Measurements from ENCODE around the gene PPIB. TPM values are rescaled to one million over a fixed set of nuclear protein-coding genes. Genes with fewer than 3 reads are reported as not detected.
A peak's percentile ranks its signal among the peaks of the same experiment; 100 is the strongest.

Gene PPIB
- total and polyA plus RNA-seq, 9 of the 15 experiments (the other 6 are each of a cell fraction or from before 2014, with no cell fraction given): 306 to 746 (median 439) TPM

GRCh38 chr15:64146885-64147681, 15.7 kb downstream of the PPIB start:
- ChIA-PET POLR2A (interaction anchor here (0.5 to 6.1 kb wide), 7 partner anchors 10 to 522 kb away, joined by 3 to 34 read pairs (median 3); partner anchors contain the start of genes CIAO2A and PPIB), CTCF (ENCODE audit: low intra/inter-chr PET ratio) (no interaction called here)
- peaks cover 20% of the 10 kb centered on the region for H3K36me3 ChIP-seq (ENCODE audit: control insufficient read depth, insufficient read depth, low read length)
- peak overlapping the region; percentile 73 for H3K4me2 ChIP-seq (ENCODE audit: insufficient read depth, low read length)
- H2AFZ ChIP-seq (ENCODE audit: low read depth, low read length): peak overlapping the region; percentile 66
- no TSS peak for BruUV-seq (replicated peaks)
- in situ Hi-C loops (cut with MboI): no loop called here
- peak overlapping the region; percentile 59 to 88 for H3K9ac ChIP-seq (ENCODE audit: insufficient read depth in 1 of 2, low read depth in 2 of 2, low read length in 2 of 2)
- H3K27ac ChIP-seq (ENCODE audit: extremely low read depth, low read depth, low read length): peak overlapping the region; percentile 64
- ATAC-seq (peak; percentile 64), DNase-seq (ENCODE audit: extremely low read depth in 1 of 4, low spot score in 3 of 4) (peak; percentile 69 to 92 (median 82)), FAIRE-seq (peak; percentile 95)
- H3K9me1 ChIP-seq (ENCODE audit: control insufficient read depth, insufficient read depth, low read length): peaks cover 4% of the 10 kb centered on the region
- H3K4me3 ChIP-seq: 0 out of 2 replicates have a peak overlapping the region, but pooled peaks have one; percentile 7
- whole genome bisulfite sequencing (ENCODE audit: insufficient coverage, low coverage, missing lambda C conversion rate): 52% methylated on average over 25 of the region's 26 CpGs
- no peaks in the 10 kb centered on the region for H3K27me3 ChIP-seq (ENCODE audit: control insufficient read depth in 2 of 2, insufficient read depth in 2 of 2, low read length in 2 of 2)
- intact Hi-C loops (cut with micrococcal nuclease): no loop called here
- peaks cover 50 to 78% of the 10 kb centered on the region in 2 experiments for H3K4me1 ChIP-seq (replicated peaks in 1 of 2; ENCODE audit: control insufficient read depth in 2 of 2, insufficient read depth in 2 of 2, low read length in 2 of 2)
- H3K79me2 ChIP-seq (ENCODE audit: control insufficient read depth, insufficient read depth, low read length): no peaks in the 10 kb centered on the region
- H3K9me3 ChIP-seq (replicated peaks; ENCODE audit: control insufficient read depth, insufficient read depth, low read depth, low read length): no peaks in the 10 kb centered on the region
- 0 out of 2 replicates have a peak, but pooled peaks cover 8% of the 10 kb centered on the region for H4K20me1 ChIP-seq (replicated peaks; ENCODE audit: control insufficient read depth, insufficient read depth, low read length)
- no peak for TF ChIP-seq ATF1 (CRISPR knock-in tag; IDR thresholded peaks at IDR 0.05)
- TF ChIP-seq ATF1 (tag; IDR thresholded peaks at IDR 0.05): 0 out of 2 replicates have a peak, but pooled peaks have one; percentile 34
- peak in 1 of 2 experiments; percentile 35; a peak in 1 of 4 replicates for TF ChIP-seq NRF1 (conservative IDR thresholded peaks at IDR 0.05 in 1 of 2, IDR thresholded peaks at IDR 0.05 in 1 of 2)
- peak; percentile 79 for TF ChIP-seq CBFA2T3 (IDR thresholded peaks at IDR 0.05)
- 0 out of 2 replicates have a peak, but pooled peaks have one; percentile 27 for TF ChIP-seq NCOA1 (IDR thresholded peaks at IDR 0.05; ENCODE audit: low read depth)
- 0 out of 2 replicates have a peak, but pooled peaks have one; percentile 15 for TF ChIP-seq L3MBTL2 (IDR thresholded peaks at IDR 0.05)
- TF ChIP-seq MNT (conservative IDR thresholded peaks at IDR 0.05): peak in 1 of 2 experiments; percentile 44; a peak in 1 of 4 replicates
- no peak for TF ChIP-seq EWSR1 (IDR thresholded peaks at IDR 0.05; ENCODE audit: borderline replicate concordance, low read depth, partially characterized antibody)
- TF ChIP-seq HDAC1 (IDR thresholded peaks at IDR 0.05): peak in 1 of 2 experiments; percentile 51; a peak in 1 of 4 replicates
- peak; percentile 37; the same call in 1 of the 2 replicates for TF ChIP-seq ATF7 (IDR thresholded peaks at IDR 0.05)
- TF ChIP-seq SMARCC2 (IDR thresholded peaks at IDR 0.05; ENCODE audit: low read depth): peak; percentile 48; the same call in 1 of the 2 replicates
- TF ChIP-seq HNRNPL (IDR thresholded peaks at IDR 0.05; ENCODE audit: low read depth, low read length): no peak
- TF ChIP-seq ZBTB33 (CRISPR knock-in tag; IDR thresholded peaks at IDR 0.05): peak; percentile 69; the same call in 1 of the 2 replicates
- TF ChIP-seq YY1 (IDR thresholded peaks at IDR 0.05; ENCODE audit: borderline replicate concordance in 1 of 3, control insufficient read depth in 1 of 3, extremely low read depth in 1 of 3, insufficient read depth in 3 of 3, insufficient read length in 1 of 3, insufficient replicate concordance in 2 of 3, low read depth in 1 of 3, low read length in 2 of 3): peak in 1 of 3 experiments; percentile 17

Measured in K562 (cell line).